Sigmoid colon (tissue), 4 donors: Measurements from ENCODE around the gene PHLDB2.

Source experiments
- EP300 ChIP-seq, 4 donors: sonication (generic); formaldehyde crosslinking; IDR thresholded peaks; one replicate each; pipeline ENCODE4 v1.6.1; 2017; ENCODE audit warnings: antibody characterized with exemption in 4 of 4
- POLR2A ChIP-seq, 2 donors: fragments of 450-650 bp; IDR thresholded peaks; one replicate each; pipeline ENCODE4 v1.6.1; 2016; ENCODE audit warnings: antibody characterized with exemption in 2 of 2, mild to moderate bottlenecking in 2 of 2, moderate library complexity in 2 of 2
- POLR2AphosphoS5 ChIP-seq, 4 donors: sonication (generic); formaldehyde crosslinking; IDR thresholded peaks; one replicate each; pipeline ENCODE4 v1.6.1; 2017; ENCODE audit warnings: antibody characterized with exemption in 4 of 4
- TF ChIP-seq, protein P1 (sequence below), 4 experiments: fragments of 450-650 bp in 3 of 4; fragments of 200-600 bp in 1 of 4; IDR thresholded peaks; one replicate each; pipeline ENCODE4 v1.5.1; 2016 to 2019; ENCODE audit warnings: antibody characterized with exemption in 4 of 4, mild to moderate bottlenecking in 3 of 4, moderate library complexity in 2 of 4

DNA sequence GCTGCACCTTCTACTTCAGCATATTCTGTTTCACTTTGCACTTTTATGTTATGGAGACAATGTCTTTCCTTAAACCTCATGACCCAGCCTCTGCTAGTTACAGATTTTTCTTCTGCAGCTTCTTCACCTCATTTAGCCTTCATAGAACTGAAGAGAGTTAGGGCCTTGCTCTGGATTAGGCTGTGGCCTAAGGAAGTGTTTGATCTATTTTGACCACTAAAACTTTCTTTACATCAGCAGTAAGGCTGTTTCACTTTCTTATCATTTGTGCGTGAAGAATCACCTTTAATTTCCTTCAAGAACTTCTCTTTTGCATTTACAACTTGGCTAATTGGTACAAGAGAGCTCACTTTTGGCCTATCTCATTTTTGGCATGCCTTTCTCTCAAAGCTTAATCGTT is 40.9 kb downstream of the PHLDB2 start:
- TF ChIP-seq POLR2A (IDR thresholded peaks at IDR 0.05) (no peak), POLR2AphosphoS5 (IDR thresholded peaks at IDR 0.05) (no peak), EP300 (IDR thresholded peaks at IDR 0.05) (no peak)
- TF ChIP-seq, protein P1, sequence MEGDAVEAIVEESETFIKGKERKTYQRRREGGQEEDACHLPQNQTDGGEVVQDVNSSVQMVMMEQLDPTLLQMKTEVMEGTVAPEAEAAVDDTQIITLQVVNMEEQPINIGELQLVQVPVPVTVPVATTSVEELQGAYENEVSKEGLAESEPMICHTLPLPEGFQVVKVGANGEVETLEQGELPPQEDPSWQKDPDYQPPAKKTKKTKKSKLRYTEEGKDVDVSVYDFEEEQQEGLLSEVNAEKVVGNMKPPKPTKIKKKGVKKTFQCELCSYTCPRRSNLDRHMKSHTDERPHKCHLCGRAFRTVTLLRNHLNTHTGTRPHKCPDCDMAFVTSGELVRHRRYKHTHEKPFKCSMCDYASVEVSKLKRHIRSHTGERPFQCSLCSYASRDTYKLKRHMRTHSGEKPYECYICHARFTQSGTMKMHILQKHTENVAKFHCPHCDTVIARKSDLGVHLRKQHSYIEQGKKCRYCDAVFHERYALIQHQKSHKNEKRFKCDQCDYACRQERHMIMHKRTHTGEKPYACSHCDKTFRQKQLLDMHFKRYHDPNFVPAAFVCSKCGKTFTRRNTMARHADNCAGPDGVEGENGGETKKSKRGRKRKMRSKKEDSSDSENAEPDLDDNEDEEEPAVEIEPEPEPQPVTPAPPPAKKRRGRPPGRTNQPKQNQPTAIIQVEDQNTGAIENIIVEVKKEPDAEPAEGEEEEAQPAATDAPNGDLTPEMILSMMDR (IDR thresholded peaks at IDR 0.05): no peak
